ENCODE data around the gene KCNAB2.

Gene KCNAB2

DNA sequence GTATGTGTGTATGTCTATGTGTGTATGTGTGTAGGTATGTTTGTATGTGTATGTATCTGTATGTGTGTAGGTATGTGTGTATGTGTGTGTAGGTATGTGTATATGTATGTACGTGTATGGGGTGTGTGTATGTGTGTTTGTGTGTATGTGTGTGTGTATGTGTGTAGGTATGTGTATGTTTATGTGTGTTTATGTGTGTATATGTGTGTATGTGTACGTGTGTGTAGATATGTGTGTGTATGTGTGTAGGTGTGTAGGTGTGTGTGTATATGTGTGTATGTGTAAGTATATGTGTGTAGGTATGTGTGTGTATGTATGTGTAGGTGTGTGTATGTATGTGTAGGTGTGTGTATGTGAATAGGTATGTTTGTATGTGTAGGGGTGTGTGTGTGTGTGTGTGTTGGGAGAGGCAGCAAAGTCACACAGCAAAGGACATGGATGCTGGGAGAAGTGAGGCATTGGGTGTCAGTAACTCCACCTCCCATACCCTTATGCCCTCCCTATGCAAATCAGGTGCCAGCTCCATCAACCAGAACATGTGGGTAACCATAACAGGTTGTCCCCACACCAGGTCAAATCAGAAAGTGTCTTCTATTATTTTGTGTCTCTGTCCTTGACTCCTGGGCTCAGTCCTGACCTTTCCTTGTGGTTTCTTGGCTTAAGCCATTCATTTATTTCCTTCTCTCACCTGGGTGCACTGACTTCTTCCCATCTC, 15.0 kb upstream of the KCNAB2 start:
- DNase-seq (ENCODE audit: low read depth in 2 of 2): no peak

DNA sequence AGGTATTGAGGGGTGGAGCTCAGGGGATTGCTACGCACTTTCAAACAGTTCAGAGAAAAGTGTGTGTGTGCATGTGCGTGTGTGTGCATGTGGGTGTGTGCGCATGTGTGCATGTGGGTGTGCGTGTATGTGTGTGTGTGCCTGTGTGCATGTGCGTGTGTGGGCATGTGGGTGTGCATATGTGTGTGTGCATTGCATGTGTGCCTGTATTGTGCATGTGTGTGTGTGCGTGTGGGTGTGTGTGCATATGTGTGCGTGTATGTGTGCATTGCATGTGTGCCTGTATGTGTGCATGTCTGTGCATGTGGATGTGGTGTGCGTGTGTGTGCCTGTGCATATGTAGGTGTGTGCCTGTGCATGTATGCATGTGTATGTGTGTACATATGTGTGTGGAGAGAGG, 12.6 kb upstream of the KCNAB2 start:
- no peak for DNase-seq (ENCODE audit: low read depth in 2 of 2)

DNA sequence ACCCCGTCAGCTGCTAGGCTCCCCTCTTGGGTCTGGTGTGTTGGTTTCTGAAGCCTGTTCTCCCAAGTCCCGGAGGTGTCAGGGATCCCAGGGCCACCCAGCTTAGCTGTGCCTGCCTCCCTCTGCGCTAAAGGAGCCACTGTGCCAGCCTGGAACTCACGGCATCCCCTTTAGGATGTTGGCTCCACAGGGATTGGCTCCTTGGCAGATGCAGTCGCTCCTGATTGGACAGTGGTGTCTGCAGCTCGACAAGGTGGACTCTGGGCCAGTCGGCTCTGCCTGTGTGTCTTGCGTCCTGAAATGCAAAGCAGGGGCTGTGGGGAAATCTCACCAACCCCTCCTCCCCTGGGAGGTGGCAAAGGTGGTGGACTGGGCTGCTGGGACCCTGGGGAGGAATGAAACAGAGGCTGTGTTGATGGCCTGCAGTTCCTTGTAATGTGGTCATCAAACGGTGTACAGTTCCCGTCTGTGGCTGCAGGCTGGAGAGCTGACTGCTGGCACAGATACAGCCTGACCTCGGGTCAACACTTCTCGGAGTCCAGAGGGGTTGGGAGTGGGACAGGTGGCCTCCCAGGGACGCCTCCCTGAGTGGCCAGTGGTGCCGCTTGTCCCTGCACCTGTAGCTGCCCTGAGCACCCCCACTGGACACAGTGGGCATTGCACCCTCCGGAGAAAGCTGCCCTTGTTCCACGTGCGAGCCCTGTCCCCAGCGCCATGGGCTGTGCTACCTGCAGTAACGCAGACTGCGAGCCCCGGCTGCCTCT, 11.5 kb upstream of the KCNAB2 start:
- DNase-seq (ENCODE audit: low read depth in 2 of 2): no peak

DNA sequence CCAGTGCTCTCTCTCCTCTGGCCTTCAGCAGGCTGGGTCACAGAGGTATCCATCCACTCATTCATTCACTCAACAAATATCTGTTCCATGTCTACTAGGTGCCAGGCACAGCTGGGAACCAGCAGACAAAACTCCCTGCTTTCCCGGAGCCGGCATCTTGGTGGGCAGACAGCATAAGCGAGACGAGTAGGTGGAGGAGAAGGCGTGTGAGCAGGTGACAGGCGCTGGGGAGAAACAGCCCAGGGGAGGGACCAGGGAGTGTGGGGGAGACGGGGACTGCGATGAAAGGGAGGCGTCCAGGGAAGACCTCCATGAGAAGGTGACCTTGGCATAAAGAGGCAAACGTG, 11.0 kb upstream of the KCNAB2 start:
- DNase-seq (ENCODE audit: low read depth in 2 of 2): no peak

DNA sequence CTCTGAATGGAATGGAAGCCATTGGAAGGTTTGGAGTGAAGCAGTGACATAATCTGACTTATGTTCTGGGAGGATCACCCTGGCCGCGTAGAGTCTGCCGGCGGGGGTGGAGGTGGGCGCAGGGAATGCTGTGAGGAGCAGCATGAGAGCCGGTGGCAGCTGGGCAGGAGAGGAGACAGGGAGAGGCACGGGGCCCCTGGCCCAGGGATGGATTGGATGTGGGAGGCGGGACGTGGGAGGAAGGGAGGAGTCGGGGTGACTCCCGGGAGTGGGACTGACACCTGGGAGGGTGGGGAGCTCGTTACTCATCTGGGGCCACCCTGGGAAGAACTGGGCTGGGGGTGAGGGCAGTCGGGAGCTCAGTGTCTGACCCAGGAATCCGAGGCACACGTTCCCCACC, 10.4 kb upstream of the KCNAB2 start:
- DNase-seq (ENCODE audit: low read depth in 2 of 2): no peak

DNA sequence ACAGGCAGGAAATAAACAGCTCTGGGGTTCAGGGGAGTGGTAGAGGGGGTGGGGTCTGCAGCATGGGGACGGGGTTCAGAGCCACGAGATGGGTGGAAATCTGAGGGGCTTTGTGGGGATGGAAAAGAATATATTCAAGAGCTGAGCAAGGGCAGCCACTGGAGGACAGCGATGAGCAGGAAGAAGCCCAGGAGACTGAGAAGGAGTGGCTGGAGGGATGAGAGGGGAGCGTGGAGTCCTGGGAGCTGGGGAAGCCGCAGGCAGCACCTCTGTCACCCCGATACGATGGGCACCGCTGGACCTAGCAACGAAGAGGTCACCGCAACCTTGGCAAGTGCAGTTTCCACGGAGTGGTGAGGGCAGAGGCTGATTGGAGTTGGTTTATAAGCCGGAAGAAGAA, 10.0 kb upstream of the KCNAB2 start:
- DNase-seq (ENCODE audit: low read depth in 2 of 2): no peak

DNA sequence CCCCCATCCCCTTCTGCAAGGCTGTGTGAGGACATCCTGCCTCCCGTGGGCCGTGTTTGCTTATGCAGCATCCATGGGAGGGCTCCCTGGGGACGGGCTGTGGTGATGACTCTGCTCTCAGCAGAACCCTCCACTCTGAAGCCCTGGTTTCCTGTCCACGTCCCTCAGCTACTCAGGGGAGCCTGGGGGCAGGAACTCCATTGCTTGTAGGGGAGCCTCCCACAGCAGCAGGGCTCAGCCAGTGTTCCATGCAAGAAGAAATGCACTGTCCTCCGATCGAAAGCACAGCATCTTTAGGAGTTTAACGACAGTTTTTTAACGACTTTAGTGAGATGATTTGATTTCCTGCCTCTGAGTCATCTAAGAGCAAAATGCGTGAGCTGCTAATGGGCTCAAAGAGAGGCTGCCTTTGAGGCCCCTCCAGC, 8.3 kb upstream of the KCNAB2 start:
- no peak for DNase-seq (ENCODE audit: low read depth in 2 of 2)

DNA sequence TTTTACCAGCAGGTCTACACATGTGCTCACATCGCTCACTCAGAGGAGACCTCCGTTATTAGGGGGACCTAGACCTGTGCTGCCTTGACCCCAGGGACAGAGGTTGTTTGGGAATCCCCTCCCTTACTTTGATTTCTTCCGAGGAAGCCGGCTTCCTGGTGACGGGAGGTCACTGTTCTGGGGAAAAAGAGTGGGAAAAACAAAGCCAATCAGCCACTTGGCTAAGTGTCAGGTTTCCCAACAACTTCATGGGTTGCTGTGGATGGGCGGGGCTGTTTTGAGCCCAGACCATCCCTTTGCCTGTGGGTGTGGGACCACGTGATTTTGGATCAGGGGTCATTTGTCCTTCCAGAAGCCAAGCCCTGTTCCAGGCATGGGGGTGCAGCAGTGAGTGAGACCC, 7.1 kb upstream of the KCNAB2 start:
- DNase-seq (ENCODE audit: low read depth in 2 of 2): no peak

DNA sequence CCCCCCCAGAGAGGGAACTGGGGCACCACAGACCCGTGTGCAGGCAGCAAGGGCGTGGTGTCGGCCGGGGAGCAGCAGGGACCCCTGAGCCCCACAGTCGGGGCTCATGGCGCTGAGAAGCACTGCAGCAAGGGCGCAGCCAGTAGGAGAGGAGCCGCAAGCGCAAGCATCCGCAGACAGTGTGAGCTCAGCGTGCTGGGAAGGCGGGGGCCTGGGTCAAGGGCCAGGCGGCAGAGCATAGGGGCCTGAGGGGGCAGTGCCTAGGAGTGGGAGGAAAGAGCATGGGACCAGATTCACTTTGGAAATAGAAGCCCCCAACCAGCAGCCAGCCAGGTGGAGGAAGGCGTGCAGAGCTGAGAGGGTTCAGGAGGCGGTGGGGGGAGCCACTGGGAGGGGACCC, 6.7 kb upstream of the KCNAB2 start:
- DNase-seq (ENCODE audit: low read depth in 2 of 2): no peak

DNA sequence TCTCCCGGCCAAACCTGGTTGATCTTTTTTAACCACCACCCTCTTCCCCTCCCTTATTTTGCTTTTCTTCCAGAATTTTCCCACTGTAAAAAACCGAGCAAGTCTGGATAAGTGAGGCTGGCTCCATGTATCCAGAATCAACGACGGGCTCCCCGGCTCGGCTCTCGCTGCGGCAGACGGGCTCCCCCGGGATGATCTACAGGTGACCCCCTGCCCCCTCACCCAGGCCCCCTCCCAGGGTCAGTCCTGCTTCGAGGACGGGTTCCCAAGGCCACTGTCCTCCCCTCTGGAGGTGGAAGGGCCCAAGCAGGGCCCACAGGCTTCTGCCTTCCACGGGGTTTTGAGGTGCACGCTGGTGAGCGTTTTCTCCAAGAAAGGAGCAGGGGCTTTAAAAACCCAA, 5.2 kb upstream of the KCNAB2 start:
- DNase-seq (ENCODE audit: low read depth in 2 of 2): no peak

DNA sequence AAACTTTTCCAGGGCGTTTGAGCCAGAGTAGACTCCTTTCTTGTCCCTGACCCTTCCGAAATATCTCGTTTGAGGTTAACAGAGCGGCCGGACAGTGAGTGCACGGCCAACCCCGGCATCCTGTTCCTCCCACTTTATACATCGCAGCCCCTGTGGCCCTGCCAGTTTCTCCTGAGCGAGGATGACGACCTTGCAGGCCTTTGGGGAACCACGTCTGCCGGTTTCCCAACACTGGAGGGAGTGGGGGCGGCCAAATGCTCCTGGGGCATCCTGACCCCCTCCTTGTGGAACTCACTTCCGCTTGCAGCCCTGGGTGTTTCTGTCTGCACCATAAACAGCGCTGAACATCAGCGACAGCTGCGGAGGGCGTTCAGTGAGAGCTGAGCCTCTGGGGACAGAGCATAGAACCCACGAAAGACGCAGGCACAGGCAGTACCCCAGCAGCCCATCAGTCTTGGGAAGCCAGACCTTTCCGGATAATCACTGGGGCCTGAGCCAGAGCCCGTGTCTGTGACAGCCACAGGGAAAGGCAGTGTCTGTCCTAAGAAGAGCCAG, 4.8 kb upstream of the KCNAB2 start:
- DNase-seq (ENCODE audit: low read depth in 2 of 2): no peak

DNA sequence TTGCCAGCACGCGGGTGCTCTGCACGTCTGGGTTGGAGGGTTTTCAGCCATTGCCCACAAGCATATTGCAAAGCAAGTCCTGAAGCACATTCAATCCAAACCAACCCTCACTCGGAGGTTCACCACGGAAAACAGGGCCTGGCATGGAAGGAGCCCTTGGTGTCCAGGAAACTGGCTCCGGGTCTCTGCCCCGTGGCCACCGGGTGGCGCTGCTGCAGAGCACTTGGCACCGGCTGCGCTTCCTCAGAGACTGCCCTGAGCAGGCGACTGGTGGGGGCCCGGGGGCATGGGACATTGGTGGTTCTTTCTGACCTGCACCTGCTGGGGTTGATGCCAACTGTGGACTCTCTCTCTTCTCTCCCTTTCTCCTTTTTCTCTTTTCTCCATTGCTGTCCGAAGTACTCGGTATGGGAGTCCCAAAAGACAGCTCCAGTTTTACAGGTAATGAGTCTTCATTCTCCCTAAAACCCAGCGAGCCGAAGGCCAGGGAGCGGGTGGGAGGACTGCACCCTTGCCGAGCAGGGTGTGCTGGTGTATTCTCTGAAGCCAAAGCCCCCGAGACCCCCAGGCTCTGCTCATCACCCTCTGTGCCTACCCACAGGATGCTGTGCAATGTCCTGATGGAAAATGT, 4.1 kb upstream of the KCNAB2 start:
- DNase-seq (ENCODE audit: low read depth in 2 of 2): no peak

DNA sequence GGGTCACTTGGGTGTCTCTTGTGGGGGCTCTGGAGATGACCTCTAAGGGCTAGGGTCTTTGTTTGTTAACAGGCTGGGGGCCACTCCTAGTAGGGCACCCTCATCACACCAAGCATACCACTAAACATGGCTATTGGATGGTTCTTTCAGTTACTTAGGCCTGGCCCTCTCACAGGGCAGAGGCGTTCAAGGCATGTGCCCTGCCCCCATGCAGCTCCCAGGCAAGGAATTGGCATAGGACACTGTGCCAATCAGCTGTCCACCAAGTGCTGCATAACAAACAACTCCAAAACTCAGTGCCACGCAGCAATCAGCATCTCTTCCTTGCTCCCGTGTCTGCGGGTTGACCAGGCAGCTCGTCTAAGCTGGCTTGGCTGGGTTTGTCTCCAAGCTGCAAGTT, 2.1 kb upstream of the KCNAB2 start:
- no peak for DNase-seq (ENCODE audit: low read depth in 2 of 2)

DNA sequence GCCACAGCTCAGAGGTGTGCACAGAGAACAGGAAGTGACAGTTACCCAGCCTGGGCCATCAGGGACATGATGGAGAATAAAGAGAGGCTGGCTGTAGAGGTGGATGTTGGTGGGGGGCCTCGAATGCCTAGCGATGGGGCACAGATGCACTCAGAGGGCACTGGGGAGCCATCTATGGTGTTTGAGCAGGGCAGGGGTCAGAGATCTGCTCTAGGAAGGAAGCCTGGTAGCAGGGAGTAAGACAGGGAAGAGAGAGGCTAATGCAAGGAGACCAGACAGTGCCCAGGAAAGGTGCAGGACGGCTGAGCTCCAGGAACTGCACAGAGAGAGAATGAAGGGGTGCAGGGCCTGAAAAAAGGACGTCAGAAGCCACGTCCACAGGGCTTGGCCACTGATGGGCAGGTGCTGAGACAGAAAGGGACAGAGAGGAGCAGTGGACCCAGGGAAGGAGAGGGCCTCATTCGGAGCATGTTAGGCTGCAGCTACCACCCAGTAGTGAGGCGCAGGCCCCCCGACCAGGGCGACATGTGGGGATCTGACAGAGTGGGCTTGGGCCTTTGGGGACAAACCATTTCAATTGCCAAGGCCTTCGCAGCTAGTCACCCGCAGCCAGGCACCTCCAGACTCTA, 1.1 kb upstream of the KCNAB2 start:
- no peak for DNase-seq (ENCODE audit: low read depth in 2 of 2)

DNA sequence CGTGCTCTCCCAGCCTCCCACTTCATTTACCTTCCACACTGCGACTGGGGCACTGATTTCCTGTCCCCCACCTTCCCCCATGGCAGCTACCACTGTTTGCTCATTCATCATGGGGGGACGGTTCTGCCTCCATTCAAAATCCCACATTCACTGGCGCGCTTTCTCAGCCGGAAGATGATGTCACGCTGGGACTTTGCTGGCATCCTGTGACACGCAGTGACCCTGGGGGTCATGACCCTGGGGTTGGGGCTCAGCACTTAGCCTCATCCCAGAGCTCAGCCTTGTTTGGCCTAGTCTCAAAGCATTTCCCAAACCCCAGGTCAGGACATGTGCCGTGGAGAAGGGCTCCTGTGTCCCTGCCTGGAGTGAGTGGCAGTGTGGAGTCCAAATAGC, 582 bp upstream of the KCNAB2 start:
- no peak for DNase-seq (ENCODE audit: low read depth in 2 of 2)

DNA sequence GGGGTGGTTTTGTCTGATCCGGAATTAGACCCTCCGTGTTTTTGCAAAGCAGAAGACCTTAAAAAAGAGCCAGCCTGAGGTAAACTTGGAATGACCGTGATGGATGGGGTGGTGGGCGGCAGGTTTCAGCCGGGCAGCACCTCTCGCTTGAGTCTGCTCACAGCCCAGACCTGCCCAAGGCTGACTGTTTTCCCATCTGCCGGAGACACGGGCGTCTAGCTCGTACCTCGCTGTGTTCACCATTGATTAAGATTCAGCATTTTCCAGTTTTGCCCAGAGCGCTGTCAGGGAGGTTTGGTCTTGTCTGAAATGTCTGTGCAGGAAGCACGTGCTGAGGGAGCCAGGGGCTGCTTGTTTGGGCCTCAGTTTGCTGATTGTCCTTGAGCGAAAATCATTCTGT, 591 bp downstream of the KCNAB2 start:
- no peak for DNase-seq (ENCODE audit: low read depth in 2 of 2)

DNA sequence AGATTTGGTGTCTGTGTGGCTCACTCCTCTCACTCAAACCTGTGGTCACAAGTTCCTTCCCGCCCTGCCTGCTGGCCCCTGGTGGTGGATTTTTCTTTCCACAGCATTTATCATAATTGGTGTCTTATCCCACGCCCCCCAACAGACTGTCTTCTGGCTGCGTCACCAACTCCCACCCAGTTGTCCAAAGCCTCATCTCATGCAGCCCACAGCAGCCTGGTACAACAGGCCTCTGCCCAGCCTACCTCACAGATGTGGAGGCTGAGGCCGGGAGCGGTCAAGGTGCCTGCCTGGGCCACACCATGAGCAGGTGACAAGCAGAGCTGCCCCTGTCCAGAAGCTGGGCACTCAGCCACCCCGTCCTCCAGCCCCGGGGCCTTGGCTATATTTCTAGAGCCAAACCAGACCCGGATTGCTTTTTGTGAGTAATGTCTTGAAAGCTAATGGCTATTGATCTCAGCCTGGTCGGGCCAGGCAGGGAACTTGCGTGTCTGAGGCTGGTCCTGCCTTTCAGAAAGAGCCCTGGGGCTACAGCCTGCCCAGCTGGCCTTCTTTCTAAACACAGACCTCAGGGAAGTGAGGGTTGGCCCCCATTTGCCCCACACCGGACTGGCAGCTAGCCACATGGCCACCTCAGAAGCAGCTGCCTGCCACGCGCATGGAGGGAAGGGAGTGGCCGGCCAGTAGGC, 2.6 kb downstream of the KCNAB2 start:
- no peak for DNase-seq (ENCODE audit: low read depth in 2 of 2)

DNA sequence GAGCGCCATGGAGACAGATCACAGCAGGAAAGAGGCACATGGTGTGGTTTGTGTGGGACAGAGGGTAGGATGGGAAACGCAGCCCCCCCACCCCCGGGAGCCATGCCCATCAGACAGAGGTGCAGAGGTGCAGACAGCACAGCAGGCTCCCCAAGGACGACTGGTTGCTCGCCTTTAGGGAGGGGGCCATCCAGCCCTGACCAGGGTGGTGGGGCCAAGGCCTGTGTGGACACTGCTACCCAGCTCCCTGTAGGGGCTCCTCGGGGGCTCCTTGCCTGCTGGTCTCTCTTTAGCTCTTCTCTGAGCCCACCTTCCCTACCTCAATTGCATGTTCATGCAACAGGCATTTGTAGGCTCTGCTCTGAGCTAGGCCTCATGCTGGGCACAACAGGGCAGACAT, 3.7 kb downstream of the KCNAB2 start:
- DNase-seq (ENCODE audit: low read depth in 2 of 2): no peak

DNA sequence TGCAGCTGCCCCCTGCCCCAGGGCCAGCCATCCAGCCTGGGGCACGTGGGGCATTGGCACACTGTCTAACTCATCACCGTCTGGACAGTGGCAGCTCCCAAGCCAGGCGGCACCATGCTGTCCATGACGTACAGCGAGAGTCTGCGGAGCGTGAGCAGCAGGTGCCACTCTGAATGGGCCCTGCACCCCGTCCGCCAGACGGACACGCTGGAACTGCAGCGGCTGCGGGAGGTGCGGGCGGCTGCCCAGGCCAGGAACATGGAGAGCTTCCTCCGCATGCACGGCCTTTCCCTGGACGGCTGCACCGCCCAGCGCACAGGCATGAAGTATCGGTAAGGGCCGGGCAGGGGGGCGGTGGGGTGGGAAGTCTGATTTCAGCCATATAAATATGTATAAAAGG, 5.7 kb downstream of the KCNAB2 start:
- DNase-seq (ENCODE audit: low read depth in 2 of 2): no peak

DNA sequence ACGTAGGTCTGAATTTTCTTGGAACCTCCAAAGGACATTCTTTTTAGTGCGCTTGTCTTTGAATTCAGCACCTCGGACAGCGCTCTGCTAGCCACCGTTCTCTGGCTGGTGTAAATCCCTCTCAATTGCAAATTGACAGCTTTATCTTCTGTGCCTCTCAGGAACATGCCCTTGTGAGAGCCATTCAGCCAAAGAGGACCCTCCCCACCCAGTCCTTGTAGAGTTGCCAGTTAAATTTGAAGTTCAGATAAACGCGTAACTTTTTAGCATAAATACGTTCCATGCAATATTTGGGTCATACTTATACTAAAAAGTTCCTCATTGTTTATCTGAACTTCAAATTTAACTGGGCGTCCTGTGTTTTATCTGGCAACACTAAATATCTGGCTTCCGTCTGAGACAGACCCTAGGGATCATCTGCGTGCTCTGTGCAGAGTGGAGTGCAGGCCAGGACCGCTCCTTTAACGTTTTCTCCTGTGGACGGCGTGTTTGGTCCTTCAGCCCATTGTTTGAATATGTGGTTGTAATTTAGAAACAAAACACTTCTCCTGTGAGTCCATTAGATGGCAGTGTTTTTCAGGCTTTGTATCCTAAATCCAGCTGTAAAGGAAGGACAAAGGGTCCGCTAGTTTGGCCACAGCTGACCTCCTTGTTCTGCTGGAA, 7.0 kb downstream of the KCNAB2 start:
- peak in 1 of 2 donors; percentile 17 for DNase-seq (ENCODE audit: low read depth in 2 of 2)

DNA sequence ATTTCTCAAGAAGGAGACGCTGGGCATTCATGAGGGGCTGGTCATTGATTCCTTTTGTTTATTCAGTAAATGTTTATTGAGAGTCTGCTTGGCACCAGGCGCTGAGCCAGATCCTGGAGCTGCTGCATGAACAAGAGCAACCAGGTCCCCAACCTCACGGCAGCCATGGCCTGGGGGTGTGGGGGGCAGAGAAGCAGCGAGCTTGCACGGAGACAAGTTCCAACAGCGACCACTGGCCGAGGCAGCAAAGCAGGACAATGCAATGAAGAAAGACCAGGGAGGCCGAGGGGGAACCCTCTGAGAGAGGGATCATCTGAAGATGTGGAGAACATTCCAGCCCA, 7.5 kb downstream of the KCNAB2 start:
- no peak for DNase-seq (ENCODE audit: low read depth in 2 of 2)
